ENCODE data around the gene SH3D21. TPM values are rescaled to one million over a fixed set of nuclear protein-coding genes. Genes with fewer than 3 reads are reported as not detected.

Gene SH3D21
- total RNA-seq, 1 donor from 2014 or later = 15.7 TPM

GRCh38 chr1:36306902-36307456 is 811 bp downstream of the SH3D21 start:
- H3K9me3 Mint-ChIP-seq = no peaks in the 10 kb centered on the region
- peaks cover 9% of the 10 kb centered on the region for H3K4me1 Mint-ChIP-seq (ENCODE audit: unreplicated experiment)
- peak; percentile 6 for TF ChIP-seq CTCF (conservative IDR thresholded peaks at IDR 0.05)
- H3K36me3 Mint-ChIP-seq = peaks cover 30% of the 10 kb centered on the region
- peaks cover 2% of the 10 kb centered on the region for H3K27me3 Mint-ChIP-seq
- peak overlapping the region; percentile 89 for H3K27ac Mint-ChIP-seq
- peak overlapping the region; percentile 98 for H3K4me3 Mint-ChIP-seq
- peak; percentile 93 for DNase-seq (ENCODE audit: extremely low spot score, unreplicated experiment)

- Mint-ChIP-seq H3K27me3 (peaks cover 2% of the 10 kb centered on the region), H3K36me3 (peaks cover 23% of the 10 kb centered on the region), H3K9me3 (no peaks in the 10 kb centered on the region), H3K4me1 (ENCODE audit: unreplicated experiment) (peaks cover 9% of the 10 kb centered on the region), H3K27ac (no peak overlapping the region), H3K4me3 (peak overlapping the region; percentile 98)
- TF ChIP-seq CTCF (conservative IDR thresholded peaks at IDR 0.05) = no peak
- DNase-seq (ENCODE audit: extremely low spot score, unreplicated experiment) = no peak
Measured at GRCh38 chr1:36307601-36308330, 1.6 kb downstream of the SH3D21 start.

GRCh38 chr1:36309397-36309796 is 3.2 kb downstream of the SH3D21 start:
- H3K4me3 Mint-ChIP-seq = peak overlapping the region; percentile 21
- no peak for DNase-seq (ENCODE audit: extremely low spot score, unreplicated experiment)
- H3K36me3 Mint-ChIP-seq = peaks cover 15% of the 10 kb centered on the region
- no peak for TF ChIP-seq CTCF (conservative IDR thresholded peaks at IDR 0.05)
- no peaks in the 10 kb centered on the region for H3K9me3 Mint-ChIP-seq
- H3K4me1 Mint-ChIP-seq (ENCODE audit: unreplicated experiment) = peaks cover 9% of the 10 kb centered on the region
- peaks cover 2% of the 10 kb centered on the region for H3K27me3 Mint-ChIP-seq
- no peak overlapping the region for H3K27ac Mint-ChIP-seq

- Mint-ChIP-seq H3K27ac (peak overlapping the region; percentile 87), H3K4me1 (ENCODE audit: unreplicated experiment) (peaks cover 20% of the 10 kb centered on the region), H3K9me3 (no peaks in the 10 kb centered on the region), H3K4me3 (peak overlapping the region; percentile 87), H3K36me3 (peaks cover 10% of the 10 kb centered on the region), H3K27me3 (peaks cover 4% of the 10 kb centered on the region)
- no peak for DNase-seq (ENCODE audit: extremely low spot score, unreplicated experiment)
- TF ChIP-seq CTCF (conservative IDR thresholded peaks at IDR 0.05) = no peak
Measured at GRCh38 chr1:36320291-36320761, 14.2 kb downstream of the SH3D21 start.

- DNase-seq (ENCODE audit: extremely low spot score, unreplicated experiment) = no peak
- Mint-ChIP-seq H3K27me3 (peaks cover 4% of the 10 kb centered on the region), H3K27ac (peak overlapping the region; percentile 87), H3K4me1 (ENCODE audit: unreplicated experiment) (peaks cover 22% of the 10 kb centered on the region), H3K36me3 (peaks cover 8% of the 10 kb centered on the region), H3K9me3 (no peaks in the 10 kb centered on the region), H3K4me3 (peak overlapping the region; percentile 87)
- TF ChIP-seq CTCF (conservative IDR thresholded peaks at IDR 0.05) = no peak
Measured at GRCh38 chr1:36320767-36321118, 14.6 kb downstream of the SH3D21 start.

All from type B pancreatic cell (in vitro differentiated cells).